RWPE2 (cell line): ENCODE results near the gene DNAH8.
A peak's percentile ranks its signal among the peaks of the same experiment; 100 is the strongest.

Experiments used
- ATAC-seq: fragments of 200-7000 bp; cut with Tn5 transposase; 3 replicates; pipeline ENCODE4 v1.9.1; 2021; ENCODE audit warnings: low read depth
- DNase-seq: peaks from one replicate; pipeline ENCODE4 v3.0.0-alpha.2; 2020; ENCODE audit warnings: low spot score
- H3K27ac ChIP-seq: fragments of 450-650 bp; 2 replicates; pipeline ENCODE4 v1.5.1; 2017; ENCODE audit warnings: mild to moderate bottlenecking; ENCODE audit not compliant: poor library complexity, severe bottlenecking
- H3K27me3 ChIP-seq: fragments of 250-450 bp; sonication (Bioruptor Pico); 2 replicates; pipeline ENCODE4 v1.5.1; 2021; ENCODE audit warnings: mild to moderate bottlenecking, moderate library complexity; ENCODE audit not compliant: insufficient read depth, poor library complexity, severe bottlenecking
- H3K36me3 ChIP-seq: fragments of 250-450 bp; sonication (Bioruptor Pico); 2 replicates; pipeline ENCODE4 v1.5.1; 2020; ENCODE audit warnings: low read depth, mild to moderate bottlenecking, moderate library complexity
- H3K4me1 ChIP-seq: fragments of 250-450 bp; sonication (Bioruptor Pico); 2 replicates; pipeline ENCODE4 v1.5.1; 2021; ENCODE audit warnings: mild to moderate bottlenecking, moderate library complexity; ENCODE audit not compliant: insufficient read depth, poor library complexity, severe bottlenecking
- H3K4me3 ChIP-seq: fragments of 250-450 bp; sonication (Bioruptor Pico); 2 replicates; pipeline ENCODE4 v1.5.1; 2021; ENCODE audit warnings: mild to moderate bottlenecking, moderate library complexity; ENCODE audit not compliant: severe bottlenecking
- H3K9me3 ChIP-seq: fragments of 250-450 bp; sonication (Bioruptor Pico); 2 replicates; pipeline ENCODE4 v1.5.1; 2021; ENCODE audit warnings: mild to moderate bottlenecking, moderate library complexity; ENCODE audit not compliant: severe bottlenecking
- CTCF ChIP-seq: fragments of 450-650 bp; IDR thresholded peaks from one replicate; pipeline ENCODE4 v1.5.1; 2017; ENCODE audit warnings: mild to moderate bottlenecking, moderate library complexity; ENCODE audit not compliant: poor library complexity, severe bottlenecking

Gene DNAH8

GRCh38 chr6:38755874-38756273, 40.8 kb downstream of the DNAH8 start:
- ATAC-seq (peak; percentile 93), DNase-seq (no peak)
- H3K36me3 ChIP-seq, result no peaks in the 10 kb centered on the region
- peak overlapping the region; percentile 64 for H3K27ac ChIP-seq
- H3K4me3 ChIP-seq, result no peak overlapping the region
- no peaks in the 10 kb centered on the region for H3K27me3 ChIP-seq
- no peak for TF ChIP-seq CTCF
- peaks cover 19% of the 10 kb centered on the region for H3K4me1 ChIP-seq
- H3K9me3 ChIP-seq, result peaks cover 2% of the 10 kb centered on the region

- no peak for TF ChIP-seq CTCF
- no peaks in the 10 kb centered on the region for H3K27me3 ChIP-seq
- peaks cover 2% of the 10 kb centered on the region for H3K9me3 ChIP-seq
- no peak overlapping the region for H3K27ac ChIP-seq
- no peak overlapping the region for H3K4me3 ChIP-seq
- peaks cover 14% of the 10 kb centered on the region for H3K4me1 ChIP-seq
- no peaks in the 10 kb centered on the region for H3K36me3 ChIP-seq
- DNase-seq, result no peak
- ATAC-seq, result no peak
Observed at GRCh38 chr6:38760097-38760496, 45.0 kb downstream of the DNAH8 start.

GRCh38 chr6:38762848-38763247, 47.7 kb downstream of the DNAH8 start:
- Histone ChIP-seq H3K27me3 (no peaks in the 10 kb centered on the region), H3K4me3 (no peak overlapping the region), H3K9me3 (peaks cover 2% of the 10 kb centered on the region), H3K27ac (no peak overlapping the region), H3K36me3 (no peaks in the 10 kb centered on the region), H3K4me1 (no peaks in the 10 kb centered on the region)
- DNase-seq (no peak), ATAC-seq (no peak)
- no peak for TF ChIP-seq CTCF

GRCh38 chr6:38767560-38767959, 52.4 kb downstream of the DNAH8 start:
- Histone ChIP-seq H3K36me3 (no peaks in the 10 kb centered on the region), H3K9me3 (no peaks in the 10 kb centered on the region), H3K27ac (no peak overlapping the region), H3K4me3 (no peak overlapping the region), H3K4me1 (peaks cover 16% of the 10 kb centered on the region), H3K27me3 (no peaks in the 10 kb centered on the region)
- DNase-seq, result no peak
- TF ChIP-seq CTCF, result no peak
- no peak for ATAC-seq

GRCh38 chr6:38773338-38773737, 58.2 kb downstream of the DNAH8 start:
- TF ChIP-seq CTCF, result peak; percentile 9
- Histone ChIP-seq H3K4me3 (no peak overlapping the region), H3K4me1 (peaks cover 31% of the 10 kb centered on the region), H3K36me3 (no peaks in the 10 kb centered on the region), H3K9me3 (peaks cover 4% of the 10 kb centered on the region), H3K27ac (no peak overlapping the region), H3K27me3 (no peaks in the 10 kb centered on the region)
- DNase-seq (no peak), ATAC-seq (no peak)
